HepG2 (cell line): ENCODE measurements around the gene SLC17A9. TPM values are rescaled to one million over a fixed set of nuclear protein-coding genes. Genes with fewer than 3 reads are reported as not detected.
A peak's percentile ranks its signal among the peaks of the same experiment; 100 is the strongest.

Experiments
- ATAC-seq: fragments of 200-7000 bp; cut with Tn5 transposase; 3 replicates; pipeline ENCODE4 v1.9.1; 2020; ENCODE audit warnings: mild to moderate bottlenecking, moderate library complexity
- BruUV-seq: library from RNA; stranded (reverse); fragments of 400-500 nt; replicated peaks from 2 replicates; lab custom pipeline; 2021; lab: Mats Ljungman, UMichigan
- CTCF ChIA-PET: fragments of 300-600 bp; formaldehyde crosslinking; extraction: SDS; loops from one replicate; lab custom pipeline; 2021; ENCODE audit warnings: low total read pairs, inconsistent platforms, low intra/inter-chr PET ratio; lab: Yijun Ruan, JAX
- POLR2A ChIA-PET: fragments of 350-600 bp; sonication (Branson Sonifier 250); formaldehyde crosslinking; loops from one replicate; lab custom pipeline; 2020; ENCODE audit warnings: antibody characterized with exemption, inconsistent platforms; lab: Yijun Ruan, JAX
- DNase-seq: peaks from one replicate; pipeline ENCODE4 v3.0.0-alpha.2; 2015; ENCODE audit warnings: low spot score
- FAIRE-seq: peaks from 3 replicates; lab custom pipeline; 2011; peaks lifted over from hg19 to GRCh38; lab: Jason Lieb, UNC
- H2AFZ ChIP-seq: one replicate; pipeline ENCODE4 v1.6.1; 2011; ENCODE audit warnings: low read length, inconsistent platforms
- H3K27ac ChIP-seq: fragments of 300-600 bp; 3 replicates; pipeline ENCODE4 v1.8.0; 2011; ENCODE audit warnings: mixed run types, mild to moderate bottlenecking, mixed read lengths, low read length, inconsistent platforms; ENCODE audit not compliant: insufficient read depth; ENCODE audit errors: extremely low read length
- H3K27me3 ChIP-seq, 2 experiments: fragments of 200-600 bp in 1 of 2; 2 replicates in 1 of 2; 3 replicates in 1 of 2; pipeline versions ENCODE4 v1.6.0 to v1.8.0; 2011; ENCODE audit warnings: low read length in 2 of 2, mild to moderate bottlenecking in 2 of 2, moderate library complexity in 2 of 2, inconsistent platforms in 1 of 2; ENCODE audit not compliant: insufficient read depth in 2 of 2, control insufficient read depth in 1 of 2
- H3K36me3 ChIP-seq, 2 experiments: fragments of 200-600 bp in 1 of 2; replicated peaks in 1 of 2; 2 replicates in 1 of 2; 3 replicates in 1 of 2; pipeline versions ENCODE4 v1.5.1 to v1.8.0; 2011; ENCODE audit warnings: low read length in 2 of 2, inconsistent platforms in 1 of 2; ENCODE audit not compliant: insufficient read depth in 2 of 2, control insufficient read depth in 1 of 2
- H3K4me1 ChIP-seq: 2 replicates; pipeline ENCODE4 v1.5.1; 2012; ENCODE audit warnings: low read length, inconsistent platforms; ENCODE audit not compliant: insufficient read depth
- H3K4me2 ChIP-seq: 2 replicates; pipeline ENCODE4 v1.6.0; 2011; ENCODE audit warnings: low read depth, low read length, inconsistent platforms
- H3K4me3 ChIP-seq, 3 experiments: fragments of 200-600 bp in 1 of 3; sonication (generic), shearing (Covaris generic) in 1 of 3; replicated peaks in 1 of 3; 2 replicates each; pipeline ENCODE4 v1.5.1; 2011 to 2016; ENCODE audit warnings: low read length in 3 of 3, inconsistent platforms in 2 of 3, low read depth in 2 of 3, mild to moderate bottlenecking in 2 of 3, control low read depth in 1 of 3, mixed read lengths in 1 of 3; ENCODE audit not compliant: insufficient read depth in 1 of 3
- H3K79me2 ChIP-seq: one replicate; pipeline ENCODE4 v1.6.1; 2011; ENCODE audit warnings: low read length, inconsistent platforms; ENCODE audit not compliant: insufficient read depth
- H3K9ac ChIP-seq: 2 replicates; pipeline ENCODE4 v1.6.0; 2011; ENCODE audit warnings: mild to moderate bottlenecking, low read depth, low read length, inconsistent platforms; ENCODE audit not compliant: insufficient read depth
- H3K9me3 ChIP-seq: 2 replicates; pipeline ENCODE4 v1.5.1; 2012; ENCODE audit warnings: mild to moderate bottlenecking, low read length
- H4K20me1 ChIP-seq: 2 replicates; pipeline ENCODE4 v1.6.0; 2011; ENCODE audit warnings: inconsistent platforms, mild to moderate bottlenecking, low read length, moderate library complexity; ENCODE audit not compliant: insufficient read depth
- WGBS: methylation state at CpG from one replicate; pipeline ENCODE4 v1.1.6; 2017; ENCODE audit warnings: low lambda C conversion rate; 5-methylcytosine and 5-hydroxymethylcytosine counted together
- in situ Hi-C: cut with HindIII; loops from 2 replicates; pipeline ENCODE4 v1.10.0; 2017; ENCODE audit warnings: low pct_unique_long_range_greater_than_20kb; ENCODE audit not compliant: extremely low pct_ligation_motif_present
- intact Hi-C: fragments of 100-400 bp; cut with micrococcal nuclease; formaldehyde crosslinking; loops from one replicate; pipeline ENCODE4 v1.10.0; 2022; ENCODE audit not compliant: unreplicated experiment
- polyA plus RNA-seq, 8 experiments: library from polyadenylated mRNA; depleted of rRNA in 3 of 8; stranded (reverse) in 7 of 8; unstranded in 1 of 8; fragments of >200 nt; fragmentation: Illumina TruSeq in 4 of 8; extraction: Trizol in 4 of 8; gene quantifications; 2 replicates each; pipeline versions ENCODE4 v1.2.1 to v1.2.3, GENCODE V29; 2011 to 2016; ENCODE audit warnings: low read depth in 4 of 8, missing spikeins in 1 of 8, mixed read lengths in 1 of 8; ENCODE audit not compliant: insufficient read depth in 1 of 8
- total RNA-seq, 5 experiments: library from RNA; depleted of rRNA; stranded (reverse); fragments of >200 nt; fragmentation: Illumina TruSeq; extraction: Trizol; gene quantifications; 2 replicates each; pipeline ENCODE4 v1.2.3, GENCODE V29; 2016; ENCODE audit warnings: low read depth in 1 of 5
- TF ChIP-seq, protein P1 (sequence below), 2 experiments: fragments of 450-650 bp in 1 of 2; sonication (generic) in 1 of 2; formaldehyde crosslinking in 1 of 2; IDR thresholded peaks; 2 replicates each; pipeline versions ENCODE4 v1.6.1 to v1.8.0; 2016 to 2022; ENCODE audit warnings: antibody characterized with exemption in 1 of 2, mild to moderate bottlenecking in 1 of 2, missing genetic modification reagents in 1 of 2
- TF ChIP-seq, protein P2 (sequence below): IDR thresholded peaks from 2 replicates; pipeline ENCODE4 v1.6.1; 2016; ENCODE audit warnings: missing compliant biosample characterization, missing genetic modification reagents, borderline replicate concordance

Gene SLC17A9
- total and polyA plus RNA-seq, 2 of the 13 experiments (the other 11 are each of a cell fraction or from before 2014, with no cell fraction given) = 110 to 191 TPM

DNA sequence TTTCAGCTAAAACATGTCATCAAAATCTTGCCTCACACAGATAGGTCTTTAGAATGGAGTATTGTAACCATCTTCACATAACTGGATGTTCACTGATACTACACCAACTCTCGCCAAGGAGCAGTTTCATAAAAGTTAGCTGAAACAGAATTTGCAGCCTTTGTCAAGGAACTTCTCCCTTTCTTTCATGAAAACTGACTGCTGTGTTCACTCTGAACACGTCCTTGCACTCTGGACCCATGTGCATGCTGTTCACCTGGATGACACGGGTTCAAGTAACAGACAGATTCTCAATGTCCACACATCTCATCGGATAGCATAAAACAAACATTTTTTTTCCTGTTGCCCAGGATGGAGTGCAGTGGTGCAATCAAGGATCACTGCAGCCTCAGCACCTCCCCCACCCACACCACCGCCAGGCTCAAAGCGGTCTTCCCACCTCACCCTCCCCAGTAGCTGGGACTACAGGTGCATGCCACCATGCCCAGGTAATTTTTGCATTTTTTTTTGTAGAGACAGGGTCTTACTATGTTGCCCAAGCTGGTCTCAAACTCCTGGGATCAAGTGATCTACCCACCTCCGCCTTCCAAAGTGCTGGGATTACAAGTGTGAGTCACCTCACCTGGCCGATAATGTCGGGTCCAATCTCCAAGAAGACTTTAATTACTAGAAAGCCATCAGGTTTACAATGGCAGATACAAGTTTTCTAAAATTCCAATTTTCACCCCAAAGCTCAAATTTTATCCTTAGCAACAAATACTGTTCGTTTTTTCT, 35.6 kb upstream of the SLC17A9 start:
- Histone ChIP-seq H3K27me3 (no peaks in the 10 kb centered on the region), H3K9me3 (no peaks in the 10 kb centered on the region), H3K27ac (peak overlapping the region; percentile 93), H3K4me1 (peaks cover 92% of the 10 kb centered on the region), H3K36me3 (peaks cover 16 to 24% of the 10 kb centered on the region in 2 experiments; a peak in 4 of 5 replicates), H3K79me2 (peaks cover 100% of the 10 kb centered on the region), H4K20me1 (peaks cover 97% of the 10 kb centered on the region), H2AFZ (no peak overlapping the region), H3K4me3 (peak overlapping the region; percentile 11 to 52 (median 13); a peak in 4 of 6 replicates), H3K4me2 (peak overlapping the region; percentile 74), H3K9ac (peak overlapping the region; percentile 73)
- 13% methylated on average over 10 of the region's 10 CpGs for WGBS
- in situ Hi-C loops = no loop called here
- intact Hi-C loops = no loop called here
- FAIRE-seq = peak; percentile 93
- peak; percentile 74 for ATAC-seq
- ChIA-PET POLR2A (interaction anchor here (0.7 to 6.3 kb wide), 10 partner anchors 7 to 54 kb away, joined by 3 to 54 read pairs (median 6); partner anchors contain the start of genes DIDO1, GID8 and SLC17A9), CTCF (no interaction called here)
- BruUV-seq = TSS peak; percentile 5
- DNase-seq = peak; percentile 96
- TF ChIP-seq, protein P1, sequence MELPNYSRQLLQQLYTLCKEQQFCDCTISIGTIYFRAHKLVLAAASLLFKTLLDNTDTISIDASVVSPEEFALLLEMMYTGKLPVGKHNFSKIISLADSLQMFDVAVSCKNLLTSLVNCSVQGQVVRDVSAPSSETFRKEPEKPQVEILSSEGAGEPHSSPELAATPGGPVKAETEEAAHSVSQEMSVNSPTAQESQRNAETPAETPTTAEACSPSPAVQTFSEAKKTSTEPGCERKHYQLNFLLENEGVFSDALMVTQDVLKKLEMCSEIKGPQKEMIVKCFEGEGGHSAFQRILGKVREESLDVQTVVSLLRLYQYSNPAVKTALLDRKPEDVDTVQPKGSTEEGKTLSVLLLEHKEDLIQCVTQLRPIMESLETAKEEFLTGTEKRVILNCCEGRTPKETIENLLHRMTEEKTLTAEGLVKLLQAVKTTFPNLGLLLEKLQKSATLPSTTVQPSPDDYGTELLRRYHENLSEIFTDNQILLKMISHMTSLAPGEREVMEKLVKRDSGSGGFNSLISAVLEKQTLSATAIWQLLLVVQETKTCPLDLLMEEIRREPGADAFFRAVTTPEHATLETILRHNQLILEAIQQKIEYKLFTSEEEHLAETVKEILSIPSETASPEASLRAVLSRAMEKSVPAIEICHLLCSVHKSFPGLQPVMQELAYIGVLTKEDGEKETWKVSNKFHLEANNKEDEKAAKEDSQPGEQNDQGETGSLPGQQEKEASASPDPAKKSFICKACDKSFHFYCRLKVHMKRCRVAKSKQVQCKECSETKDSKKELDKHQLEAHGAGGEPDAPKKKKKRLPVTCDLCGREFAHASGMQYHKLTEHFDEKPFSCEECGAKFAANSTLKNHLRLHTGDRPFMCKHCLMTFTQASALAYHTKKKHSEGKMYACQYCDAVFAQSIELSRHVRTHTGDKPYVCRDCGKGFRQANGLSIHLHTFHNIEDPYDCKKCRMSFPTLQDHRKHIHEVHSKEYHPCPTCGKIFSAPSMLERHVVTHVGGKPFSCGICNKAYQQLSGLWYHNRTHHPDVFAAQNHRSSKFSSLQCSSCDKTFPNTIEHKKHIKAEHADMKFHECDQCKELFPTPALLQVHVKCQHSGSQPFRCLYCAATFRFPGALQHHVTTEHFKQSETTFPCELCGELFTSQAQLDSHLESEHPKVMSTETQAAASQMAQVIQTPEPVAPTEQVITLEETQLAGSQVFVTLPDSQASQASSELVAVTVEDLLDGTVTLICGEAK (IDR thresholded peaks at IDR 0.05) = no peak
- TF ChIP-seq, protein P1 (CRISPR knock-in tag; IDR thresholded peaks at IDR 0.05) = peak; percentile 87; the same call in 1 of the 2 replicates
- TF ChIP-seq, protein P2, sequence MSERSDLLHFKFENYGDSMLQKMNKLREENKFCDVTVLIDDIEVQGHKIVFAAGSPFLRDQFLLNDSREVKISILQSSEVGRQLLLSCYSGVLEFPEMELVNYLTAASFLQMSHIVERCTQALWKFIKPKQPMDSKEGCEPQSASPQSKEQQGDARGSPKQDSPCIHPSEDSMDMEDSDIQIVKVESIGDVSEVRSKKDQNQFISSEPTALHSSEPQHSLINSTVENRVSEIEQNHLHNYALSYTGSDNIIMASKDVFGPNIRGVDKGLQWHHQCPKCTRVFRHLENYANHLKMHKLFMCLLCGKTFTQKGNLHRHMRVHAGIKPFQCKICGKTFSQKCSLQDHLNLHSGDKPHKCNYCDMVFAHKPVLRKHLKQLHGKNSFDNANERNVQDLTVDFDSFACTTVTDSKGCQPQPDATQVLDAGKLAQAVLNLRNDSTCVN (CRISPR knock-in tag) = peak; percentile 87
